ENCODE data around the gene PLPP6. TPM values are rescaled to one million over a fixed set of nuclear protein-coding genes. Genes with fewer than 3 reads are reported as not detected.

The PLPP6 gene
- total RNA-seq, 1 experiment from 2014 or later = 30.9 TPM

DNA sequence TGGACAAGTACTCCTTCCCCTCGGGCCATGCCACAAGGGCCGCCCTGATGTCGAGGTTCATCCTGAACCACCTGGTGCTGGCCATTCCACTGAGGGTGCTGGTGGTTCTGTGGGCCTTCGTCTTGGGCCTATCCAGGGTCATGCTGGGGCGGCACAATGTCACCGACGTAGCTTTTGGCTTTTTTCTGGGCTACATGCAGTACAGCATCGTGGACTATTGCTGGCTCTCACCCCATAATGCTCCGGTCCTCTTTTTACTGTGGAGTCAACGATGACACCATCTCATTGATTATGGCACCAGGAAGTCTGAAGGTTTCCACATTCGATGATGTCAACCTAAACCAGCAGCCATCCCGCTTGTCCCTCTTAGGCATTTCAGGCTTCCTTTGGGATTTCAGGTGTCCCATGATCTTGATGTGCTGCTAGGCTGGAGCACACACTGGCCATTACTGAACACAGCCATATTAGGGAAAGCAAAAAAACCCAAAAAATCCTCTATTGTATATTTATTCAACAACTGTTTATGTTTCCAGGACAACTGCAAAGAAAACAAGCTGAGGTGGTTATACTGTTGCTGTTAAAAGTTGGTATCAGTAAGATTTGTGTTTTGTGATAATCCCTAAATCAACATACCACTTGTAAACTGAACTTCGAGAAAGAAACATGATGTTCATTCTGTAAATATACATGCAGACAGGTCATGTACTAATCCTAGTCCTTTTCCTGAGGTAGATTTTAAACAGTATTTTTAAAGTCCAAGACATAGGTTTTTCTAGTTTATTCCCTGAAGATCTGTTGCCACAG lies 1.1 kb downstream of the PLPP6 start:
- peak; percentile 59 for DNase-seq (ENCODE audit: low spot score)
- Histone ChIP-seq H3K4me3 (ENCODE audit: low read depth, low read length, poor library complexity, severe bottlenecking) (peak overlapping the region; percentile 79), H3K4me1 (ENCODE audit: insufficient read depth, low read length, poor library complexity, severe bottlenecking) (peaks cover 25% of the 10 kb centered on the region), H3K9me3 (ENCODE audit: low read depth, low read length, poor library complexity, severe bottlenecking) (no peaks in the 10 kb centered on the region), H3K27me3 (replicated peaks; ENCODE audit: insufficient read depth, low read depth, low read length, poor library complexity) (no peaks in the 10 kb centered on the region), H3K27ac (ENCODE audit: low read depth, low read length, poor library complexity, severe bottlenecking) (peak overlapping the region; percentile 98), H3K36me3 (ENCODE audit: insufficient read depth, low read length, poor library complexity, severe bottlenecking) (peaks cover 18% of the 10 kb centered on the region)
- TF ChIP-seq, protein P1, sequence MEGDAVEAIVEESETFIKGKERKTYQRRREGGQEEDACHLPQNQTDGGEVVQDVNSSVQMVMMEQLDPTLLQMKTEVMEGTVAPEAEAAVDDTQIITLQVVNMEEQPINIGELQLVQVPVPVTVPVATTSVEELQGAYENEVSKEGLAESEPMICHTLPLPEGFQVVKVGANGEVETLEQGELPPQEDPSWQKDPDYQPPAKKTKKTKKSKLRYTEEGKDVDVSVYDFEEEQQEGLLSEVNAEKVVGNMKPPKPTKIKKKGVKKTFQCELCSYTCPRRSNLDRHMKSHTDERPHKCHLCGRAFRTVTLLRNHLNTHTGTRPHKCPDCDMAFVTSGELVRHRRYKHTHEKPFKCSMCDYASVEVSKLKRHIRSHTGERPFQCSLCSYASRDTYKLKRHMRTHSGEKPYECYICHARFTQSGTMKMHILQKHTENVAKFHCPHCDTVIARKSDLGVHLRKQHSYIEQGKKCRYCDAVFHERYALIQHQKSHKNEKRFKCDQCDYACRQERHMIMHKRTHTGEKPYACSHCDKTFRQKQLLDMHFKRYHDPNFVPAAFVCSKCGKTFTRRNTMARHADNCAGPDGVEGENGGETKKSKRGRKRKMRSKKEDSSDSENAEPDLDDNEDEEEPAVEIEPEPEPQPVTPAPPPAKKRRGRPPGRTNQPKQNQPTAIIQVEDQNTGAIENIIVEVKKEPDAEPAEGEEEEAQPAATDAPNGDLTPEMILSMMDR (conservative IDR thresholded peaks at IDR 0.05; ENCODE audit: low read depth, low read length) = no peak
- TF ChIP-seq EZH2 (IDR thresholded peaks at IDR 0.05; ENCODE audit: borderline replicate concordance, low read depth, low read length, poor library complexity, severe bottlenecking) = no peak
- BruUV-seq (replicated peaks) = no TSS peak
- POLR2A ChIA-PET (ENCODE audit: low non-redundant PET) = no interaction called here
- CTCF ChIA-PET = interaction anchor here (0.6 kb wide), 1 partner anchor 81 kb away, joined by 3 read pairs; no protein-coding TSS in a partner anchor
- intact Hi-C loops (cut with micrococcal nuclease; ENCODE audit: unreplicated experiment) = loop anchor here (1.0 kb wide), 1 partner anchor 16 kb away; the partner anchor contains the start of gene CDC37L1

DNA sequence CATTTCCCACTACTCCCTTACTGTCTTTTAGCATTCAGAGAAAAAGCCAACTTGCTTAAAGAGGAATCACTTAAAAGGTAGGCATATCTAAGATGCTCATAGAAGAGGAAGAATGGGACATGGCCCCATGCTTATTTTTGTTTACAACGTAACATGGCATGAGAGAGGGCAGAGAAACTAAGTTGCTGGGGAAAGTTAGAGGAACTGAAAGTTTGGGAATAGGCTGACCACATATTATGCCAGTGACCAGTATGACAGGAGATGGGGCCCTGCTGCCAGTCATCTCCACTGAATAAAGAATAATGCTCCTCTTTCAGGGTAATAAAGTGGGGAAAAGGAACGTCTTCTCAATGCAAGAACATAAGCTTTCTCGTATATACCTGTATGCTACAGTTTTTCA lies 1.9 kb downstream of the PLPP6 start:
- POLR2A ChIA-PET (ENCODE audit: low non-redundant PET) = no interaction called here
- no peak for TF ChIP-seq EZH2 (IDR thresholded peaks at IDR 0.05; ENCODE audit: borderline replicate concordance, low read depth, low read length, poor library complexity, severe bottlenecking)
- TF ChIP-seq, protein P1 (conservative IDR thresholded peaks at IDR 0.05; ENCODE audit: low read depth, low read length) = no peak
- H3K4me3 ChIP-seq (ENCODE audit: low read depth, low read length, poor library complexity, severe bottlenecking) = peak overlapping the region; percentile 79

DNA sequence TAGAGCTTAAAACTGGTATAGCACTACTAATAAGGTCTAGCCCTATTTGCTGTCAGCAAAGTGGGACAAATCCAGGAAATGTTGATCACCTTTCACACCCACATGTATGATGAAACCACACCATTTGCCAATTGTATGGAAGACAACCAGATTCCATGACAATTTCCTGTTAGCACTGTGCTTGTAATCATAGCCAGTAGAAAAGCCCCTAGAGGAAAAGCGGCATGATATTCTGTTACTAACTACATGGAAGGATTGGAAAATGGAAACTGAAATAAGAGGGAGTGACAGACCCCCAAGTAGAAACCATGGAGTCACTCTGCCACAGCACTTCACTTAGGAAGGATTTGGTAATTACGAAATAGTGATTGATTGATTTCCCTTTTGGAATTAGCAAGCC lies 3.3 kb downstream of the PLPP6 start:
- Histone ChIP-seq H3K4me1 (ENCODE audit: insufficient read depth, low read length, poor library complexity, severe bottlenecking) (peaks cover 21% of the 10 kb centered on the region), H3K36me3 (ENCODE audit: insufficient read depth, low read length, poor library complexity, severe bottlenecking) (peaks cover 18% of the 10 kb centered on the region), H3K27ac (ENCODE audit: low read depth, low read length, poor library complexity, severe bottlenecking) (peak overlapping the region; percentile 98), H3K27me3 (replicated peaks; ENCODE audit: insufficient read depth, low read depth, low read length, poor library complexity) (no peaks in the 10 kb centered on the region), H3K9me3 (ENCODE audit: low read depth, low read length, poor library complexity, severe bottlenecking) (no peaks in the 10 kb centered on the region), H3K4me3 (ENCODE audit: low read depth, low read length, poor library complexity, severe bottlenecking) (peak overlapping the region; percentile 79)
- intact Hi-C loops (cut with micrococcal nuclease; ENCODE audit: unreplicated experiment) = loop anchor here (2.0 kb wide), 1 partner anchor 75 kb away; the partner anchor contains the start of gene AK3
- no TSS peak for BruUV-seq (replicated peaks)
- ChIA-PET CTCF (no interaction called here), POLR2A (ENCODE audit: low non-redundant PET) (interaction anchor here (0.6 to 2.4 kb wide), 3 partner anchors 9 to 31 kb away, joined by 3 to 15 read pairs (median 10); partner anchors contain the start of gene CDC37L1)
- TF ChIP-seq, protein P1 (conservative IDR thresholded peaks at IDR 0.05; ENCODE audit: low read depth, low read length) = no peak
- TF ChIP-seq EZH2 (IDR thresholded peaks at IDR 0.05; ENCODE audit: borderline replicate concordance, low read depth, low read length, poor library complexity, severe bottlenecking) = no peak
- peak; percentile 86 for DNase-seq (ENCODE audit: low spot score)

More for the DNA sequence above, 1.9 kb downstream of the PLPP6 start:
- Histone ChIP-seq H3K27ac (ENCODE audit: low read depth, low read length, poor library complexity, severe bottlenecking) (peak overlapping the region; percentile 98), H3K27me3 (replicated peaks; ENCODE audit: insufficient read depth, low read depth, low read length, poor library complexity) (no peaks in the 10 kb centered on the region), H3K36me3 (ENCODE audit: insufficient read depth, low read length, poor library complexity, severe bottlenecking) (peaks cover 18% of the 10 kb centered on the region), H3K9me3 (ENCODE audit: low read depth, low read length, poor library complexity, severe bottlenecking) (no peaks in the 10 kb centered on the region), H3K4me1 (ENCODE audit: insufficient read depth, low read length, poor library complexity, severe bottlenecking) (peaks cover 21% of the 10 kb centered on the region)
- intact Hi-C loops (cut with micrococcal nuclease; ENCODE audit: unreplicated experiment) = loop anchor here (2.0 kb wide), 1 partner anchor 77 kb away; the partner anchor contains the start of gene AK3
- CTCF ChIA-PET = no interaction called here
- no peak for DNase-seq (ENCODE audit: low spot score)
- BruUV-seq (replicated peaks) = TSS peak; percentile 42
